Stimulated activated CD8-positive, alpha-beta memory T cell treated with anti-CD3 and anti-CD28 coated beads, Interleukin-4, amount 100 ng/mL, for 48 hours (primary cell): ENCODE results near the gene RRP12.

Source experiments
- DNase-seq: peaks from one replicate; pipeline ENCODE4 v3.0.0-alpha.2; 2020

The RRP12 gene

DNA sequence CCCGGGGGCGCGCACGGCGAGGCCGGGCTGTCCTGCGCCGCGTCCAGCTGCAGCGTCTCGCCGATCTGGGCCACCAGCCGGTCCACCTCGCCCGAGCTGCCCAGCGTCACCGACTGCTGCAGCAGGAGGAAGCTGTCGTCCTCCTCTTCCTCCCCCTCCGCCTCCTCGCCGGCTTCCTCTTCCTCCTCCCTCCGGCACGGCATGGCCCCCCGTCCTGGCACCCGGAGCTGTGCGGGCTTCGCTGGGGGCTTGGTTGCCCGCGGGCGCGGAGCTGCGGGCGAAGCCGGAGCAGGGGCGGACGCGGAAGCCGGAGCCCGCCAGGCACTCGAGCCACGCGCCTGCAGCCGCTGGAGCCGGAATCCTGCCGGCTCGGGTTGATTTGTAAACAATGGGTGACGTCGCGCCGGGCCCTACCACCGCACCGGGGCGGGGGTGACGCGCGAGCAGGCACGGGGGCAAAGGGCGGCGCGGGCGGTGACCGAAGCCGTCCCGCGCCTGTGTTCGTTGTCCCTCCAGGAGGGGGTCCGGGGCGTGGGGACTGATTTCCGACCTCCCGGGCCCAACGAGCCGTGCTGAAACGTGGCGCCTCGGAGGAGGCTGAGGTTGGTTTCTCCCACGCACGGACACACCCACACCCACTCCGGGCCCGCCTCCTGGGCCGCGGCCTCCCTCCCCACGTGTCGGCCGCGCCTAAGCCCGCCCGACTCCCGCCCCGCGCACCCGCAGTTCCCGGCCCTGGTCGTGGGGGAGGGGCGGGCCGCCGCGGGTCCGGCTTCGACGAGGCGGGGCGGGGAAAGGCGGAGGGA is 66.6 kb downstream of the RRP12 start, which contains the start of gene FRAT2:
Gene FRAT2 (minus strand): TSS at position 360 of the 806 bp plus-strand sequence. CDS start 157 bp downstream, at position 203.
- DNase-seq, result peak; percentile 88

DNA sequence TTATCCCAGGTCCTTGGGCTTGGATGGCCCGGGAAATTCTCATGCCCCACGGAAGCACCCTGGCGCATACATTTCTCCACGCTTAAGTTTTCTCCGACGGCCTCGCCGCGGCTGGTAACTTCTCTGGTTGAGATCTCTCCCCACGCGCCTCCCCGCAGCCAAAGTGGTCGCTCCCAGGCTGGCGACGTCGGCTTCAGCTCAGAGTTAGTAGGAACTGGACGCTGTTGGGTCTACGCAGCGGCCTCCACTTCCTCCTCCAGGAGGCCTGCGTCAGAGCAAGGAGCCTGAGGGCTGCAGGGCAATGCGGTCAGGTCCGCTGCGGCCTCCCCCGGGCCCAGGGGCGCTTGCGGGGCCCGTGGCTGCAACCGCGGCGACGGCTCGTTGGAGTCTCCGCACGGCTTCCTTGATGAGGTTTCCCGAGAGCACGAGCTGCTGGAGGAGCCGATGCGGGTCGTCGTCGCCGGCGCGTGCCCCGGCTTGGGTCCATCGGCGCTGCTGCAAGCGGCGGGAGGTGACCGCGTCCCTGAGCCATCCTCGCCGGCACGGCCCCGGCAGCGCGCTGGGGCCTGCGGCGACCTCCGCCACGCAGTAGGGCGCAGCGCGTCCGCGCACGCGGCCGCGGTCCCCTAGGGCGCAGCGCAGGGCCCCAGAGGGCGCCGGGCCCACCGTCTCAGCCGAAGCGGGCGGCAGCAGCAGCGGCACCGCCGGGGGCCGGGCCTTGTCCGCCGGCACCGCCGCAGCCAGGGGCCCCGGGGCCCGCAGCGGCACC is 67.4 kb downstream of the RRP12 start:
- DNase-seq, result peak; percentile 64

DNA sequence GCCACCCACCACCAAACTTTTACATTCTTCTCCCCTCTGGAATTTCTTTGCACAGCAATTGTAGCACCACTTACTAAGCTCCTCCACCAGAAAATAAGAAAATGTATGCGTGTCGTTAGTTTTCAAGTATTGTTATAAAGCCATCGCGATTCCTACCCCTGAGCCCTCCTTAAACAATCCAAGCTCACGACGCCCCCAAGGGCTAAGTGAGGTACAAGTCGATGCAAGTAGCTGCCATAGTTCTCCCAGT is 67.9 kb downstream of the RRP12 start:
- DNase-seq, result no peak

DNA sequence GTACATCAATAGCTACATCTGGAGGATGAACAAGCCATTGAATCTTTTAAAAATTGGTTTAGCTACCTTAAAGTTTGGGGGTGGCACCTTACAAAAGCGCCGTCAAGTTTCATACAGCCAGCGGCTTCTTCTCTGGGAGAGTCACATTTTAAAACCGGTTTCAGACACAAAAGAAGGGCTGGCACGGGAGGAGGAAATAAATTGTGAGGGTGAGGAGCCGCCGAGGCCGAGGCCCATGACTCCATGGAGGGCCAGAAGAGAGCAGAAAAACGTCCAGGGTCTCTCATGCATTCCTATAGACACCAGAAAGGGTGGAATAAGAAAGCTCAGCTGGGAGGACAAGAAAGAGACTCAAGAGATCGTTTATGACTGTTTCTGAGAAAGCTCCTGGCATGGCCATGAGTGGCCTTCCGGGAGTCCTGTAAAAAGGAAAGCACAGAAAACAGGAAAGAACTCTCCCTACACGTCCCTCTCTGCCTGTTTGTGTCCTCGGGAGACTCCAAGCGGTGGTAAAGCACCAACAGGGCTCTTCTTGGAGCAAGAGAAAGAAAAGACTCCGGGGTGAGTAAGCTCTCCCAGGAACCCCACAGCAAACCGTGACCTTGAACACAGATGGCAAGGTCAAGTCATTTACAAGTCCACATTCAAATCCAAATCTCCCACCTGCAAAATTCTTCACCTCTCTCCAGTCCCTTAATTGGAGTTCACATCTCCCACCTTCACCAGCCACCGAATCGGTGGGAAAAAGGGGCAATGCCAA is 68.4 kb downstream of the RRP12 start:
- DNase-seq, result no peak

DNA sequence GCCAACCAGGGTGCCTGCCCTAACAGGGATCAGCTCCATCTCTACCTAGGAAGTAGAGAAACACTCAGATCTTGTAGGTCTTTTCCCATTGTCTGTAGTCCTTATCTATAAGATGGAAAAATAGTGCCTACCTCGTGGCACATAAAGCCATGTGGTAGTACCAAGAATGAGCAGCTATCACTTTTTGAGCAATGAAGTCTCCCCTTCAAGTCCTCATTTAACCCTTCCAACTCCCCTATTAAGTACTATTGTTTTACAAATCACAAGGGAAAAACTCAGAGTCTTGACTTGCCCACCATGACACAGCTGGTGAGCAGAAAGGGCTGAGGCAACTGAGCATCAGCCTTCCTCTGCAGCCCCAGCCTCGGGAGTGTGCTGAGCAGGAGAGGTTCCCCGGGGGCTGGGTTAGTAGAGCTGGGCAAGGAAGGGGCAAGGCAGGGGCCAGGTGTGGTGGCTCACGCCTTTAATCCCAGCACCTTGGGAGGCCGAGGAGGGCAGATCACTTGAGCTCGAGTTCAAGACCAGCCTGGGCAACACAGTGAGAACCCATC is 69.9 kb downstream of the RRP12 start:
- DNase-seq, result no peak

DNA sequence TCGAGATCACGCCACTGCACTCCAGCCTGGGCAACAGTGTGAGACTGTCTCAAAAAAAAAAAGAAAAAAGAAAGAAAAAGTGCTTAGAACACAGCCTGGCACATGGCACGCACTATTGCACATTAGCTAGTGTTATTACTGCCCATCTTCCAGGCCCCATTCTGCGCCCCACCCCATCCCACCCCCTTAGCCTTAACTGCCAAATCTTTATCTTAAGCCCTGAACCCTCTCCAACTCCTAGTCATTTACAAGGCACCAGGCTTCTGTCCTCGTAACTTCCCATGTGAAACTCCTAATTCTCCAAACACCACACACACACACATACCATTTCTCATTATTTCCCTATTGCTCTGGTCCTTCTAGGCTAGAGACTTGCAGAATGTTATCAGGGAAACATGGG is 71.4 kb downstream of the RRP12 start:
- DNase-seq, result no peak

DNA sequence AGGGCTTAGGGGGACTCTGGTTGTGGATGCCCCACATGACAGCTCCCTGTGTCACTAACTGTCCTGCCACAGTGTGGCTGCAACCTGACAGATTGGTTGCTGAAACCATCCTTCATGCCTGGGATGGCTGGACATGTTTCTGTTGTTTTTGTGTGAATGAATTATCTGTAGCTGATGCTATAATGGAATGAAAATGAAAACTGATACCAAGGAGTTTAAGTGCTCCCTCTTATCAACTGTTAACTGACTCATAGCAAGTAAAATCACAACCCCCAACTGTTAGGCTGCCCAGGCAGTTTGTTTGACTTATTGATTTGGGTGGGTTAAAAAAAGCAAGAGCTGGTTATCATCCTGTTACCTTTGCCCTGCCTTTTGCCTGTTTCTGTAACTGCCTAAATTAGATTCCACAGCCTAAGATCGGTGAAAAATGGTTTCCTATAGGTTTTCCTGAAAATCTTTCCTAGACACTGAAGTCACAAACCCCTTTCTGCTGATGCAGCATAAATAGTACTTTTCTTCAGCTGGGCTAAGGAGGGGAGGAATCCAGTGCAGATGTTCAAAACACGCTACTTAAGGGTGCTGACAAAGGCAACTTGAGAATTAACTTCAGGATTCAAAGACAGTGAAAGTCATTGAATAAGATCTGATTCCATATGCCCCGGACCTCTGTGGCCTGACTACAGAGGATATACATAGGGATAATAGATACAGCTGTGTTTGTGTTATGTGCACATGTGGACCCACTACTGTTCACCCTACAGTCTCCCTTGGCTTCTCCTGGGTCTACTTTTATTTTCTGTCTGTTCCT is 72.3 kb downstream of the RRP12 start:
- DNase-seq, result peak; percentile 33

DNA sequence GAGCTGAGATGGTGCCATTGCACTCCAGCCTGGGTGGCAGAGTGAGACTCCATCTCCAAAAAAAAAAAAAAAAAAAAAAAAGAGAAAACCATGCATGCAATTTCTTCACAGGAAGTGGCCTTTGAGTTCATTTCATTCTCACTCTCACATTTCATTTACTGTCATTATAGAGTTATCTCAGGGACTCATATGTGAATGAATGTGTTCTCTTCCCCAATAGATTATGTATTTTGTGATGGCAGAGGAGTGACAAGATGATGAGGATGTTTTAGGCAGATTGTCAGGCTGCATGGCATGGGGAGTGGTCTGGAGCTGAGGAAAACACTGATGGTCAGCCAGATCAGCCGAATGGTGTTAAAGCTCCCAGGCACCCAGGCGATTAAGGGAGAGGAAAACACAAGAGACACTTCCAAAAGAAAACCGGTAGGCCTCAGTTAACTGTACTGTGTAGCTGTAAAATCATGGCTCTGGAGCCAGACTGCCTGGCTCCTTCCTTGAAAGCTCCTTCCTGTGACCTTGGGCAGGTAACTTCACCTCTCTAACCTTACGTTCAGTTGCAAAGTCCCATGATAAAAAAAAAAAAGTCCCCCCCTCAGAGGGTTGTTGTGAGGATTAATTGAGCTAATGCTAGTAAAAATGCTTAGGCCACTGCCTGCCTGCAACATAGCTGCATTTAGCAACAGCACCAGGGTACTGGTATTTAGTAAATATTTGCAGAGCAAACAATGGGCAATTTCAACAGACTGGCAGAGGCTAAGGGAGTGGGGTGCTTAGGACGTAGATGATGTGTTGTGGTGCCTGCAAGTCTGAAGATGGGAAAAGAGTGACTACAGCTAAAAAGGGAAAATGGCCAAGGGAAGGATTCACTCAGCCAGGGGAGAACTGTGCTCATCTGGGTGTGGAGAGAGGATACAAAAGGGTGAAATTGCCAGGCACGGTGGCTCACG is 73.5 kb downstream of the RRP12 start:
- no peak for DNase-seq

DNA sequence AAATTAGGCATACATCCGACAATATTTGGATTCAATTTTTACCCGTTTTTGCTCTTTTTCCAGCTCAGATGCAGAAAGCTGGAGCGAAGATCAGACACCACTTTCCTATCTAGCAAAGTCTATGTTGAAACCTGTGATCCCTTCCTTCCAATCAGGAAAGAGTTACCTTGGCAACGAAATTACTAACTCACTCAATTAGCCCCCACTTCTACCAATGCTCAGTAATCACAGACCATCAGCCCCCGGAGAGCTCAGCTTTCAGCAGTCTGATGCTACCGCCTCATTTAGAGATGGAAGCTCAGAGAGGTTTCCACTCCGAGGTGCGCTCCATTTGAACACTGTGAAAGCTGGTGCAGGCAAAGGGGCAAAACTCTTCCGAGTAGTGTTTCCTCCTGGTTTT is 75.4 kb downstream of the RRP12 start:
- DNase-seq, result no peak

DNA sequence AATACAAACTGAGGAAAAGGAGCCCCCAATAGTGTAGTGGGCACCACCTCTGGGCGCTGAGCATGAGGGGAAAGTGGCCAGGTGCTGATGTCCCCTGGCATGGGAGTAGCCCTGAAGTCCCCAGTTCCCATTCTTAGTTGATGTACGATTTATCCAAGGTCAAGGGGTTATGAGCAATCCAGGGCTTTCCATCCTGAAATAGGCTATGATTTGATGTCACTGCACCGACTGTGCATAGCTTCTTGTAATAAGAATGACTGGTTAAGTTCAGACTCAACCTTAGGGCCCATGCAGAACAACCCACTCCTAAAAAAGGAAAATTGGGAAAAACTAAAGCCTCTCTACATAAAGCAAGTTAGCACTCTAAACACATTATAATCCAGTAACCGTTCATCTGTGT is 77.6 kb downstream of the RRP12 start:
- DNase-seq, result no peak

DNA sequence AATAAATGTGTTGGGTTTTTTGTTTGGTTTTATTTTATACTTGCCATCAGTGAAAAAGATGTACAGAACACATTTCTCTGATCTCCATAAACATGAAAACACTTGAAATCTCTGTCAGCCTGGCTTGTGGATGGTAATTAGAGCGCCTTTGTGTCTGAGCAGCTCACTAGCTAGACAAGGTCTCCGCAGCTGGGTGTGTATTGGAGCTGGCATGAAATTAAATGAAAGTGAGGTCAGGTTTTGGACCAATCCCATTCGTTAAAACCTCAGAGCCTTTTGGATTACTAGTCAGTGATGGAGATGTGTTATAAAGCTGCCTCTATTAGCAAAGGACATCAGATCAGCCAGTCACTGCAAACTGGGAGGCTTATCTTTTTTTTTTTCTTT is 79.3 kb downstream of the RRP12 start:
- DNase-seq, result no peak

DNA sequence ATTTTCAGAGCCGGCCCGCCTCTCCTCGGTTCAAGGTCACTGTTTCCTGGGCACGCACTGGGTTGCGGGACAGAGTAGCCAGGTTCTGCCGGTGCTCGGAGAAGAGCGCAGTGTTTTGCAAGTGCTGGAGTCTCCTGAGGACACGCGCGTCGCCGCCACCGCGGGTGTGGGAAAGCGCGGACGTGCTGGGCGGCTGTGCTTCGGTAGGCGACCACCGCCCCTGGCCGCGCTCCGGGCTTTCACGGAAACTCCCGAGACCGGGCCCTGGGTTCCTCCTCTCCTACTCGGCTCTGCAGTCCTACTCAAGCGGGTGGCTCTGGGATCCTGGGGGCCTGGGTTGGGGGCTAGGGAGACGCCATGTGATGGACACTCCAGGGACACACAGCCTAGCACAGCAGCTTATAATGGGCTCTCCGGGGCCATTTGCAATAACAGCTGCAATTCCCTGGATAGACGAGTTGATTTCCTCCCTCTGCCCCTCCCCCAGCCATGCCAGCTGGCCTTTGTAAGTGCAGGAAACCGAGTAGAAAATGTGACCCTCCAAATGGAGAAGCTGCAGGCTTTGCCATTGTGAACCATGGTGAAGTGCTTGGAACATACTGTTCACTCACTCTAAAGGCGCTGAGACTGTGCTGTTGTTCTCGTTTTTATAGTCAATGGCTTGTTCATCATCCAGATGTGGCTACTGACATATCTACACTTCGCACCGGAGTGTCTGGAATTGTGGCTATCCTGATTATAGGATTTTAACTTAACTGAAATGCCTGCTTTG is 79.9 kb downstream of the RRP12 start:
- peak; percentile 36 for DNase-seq

DNA sequence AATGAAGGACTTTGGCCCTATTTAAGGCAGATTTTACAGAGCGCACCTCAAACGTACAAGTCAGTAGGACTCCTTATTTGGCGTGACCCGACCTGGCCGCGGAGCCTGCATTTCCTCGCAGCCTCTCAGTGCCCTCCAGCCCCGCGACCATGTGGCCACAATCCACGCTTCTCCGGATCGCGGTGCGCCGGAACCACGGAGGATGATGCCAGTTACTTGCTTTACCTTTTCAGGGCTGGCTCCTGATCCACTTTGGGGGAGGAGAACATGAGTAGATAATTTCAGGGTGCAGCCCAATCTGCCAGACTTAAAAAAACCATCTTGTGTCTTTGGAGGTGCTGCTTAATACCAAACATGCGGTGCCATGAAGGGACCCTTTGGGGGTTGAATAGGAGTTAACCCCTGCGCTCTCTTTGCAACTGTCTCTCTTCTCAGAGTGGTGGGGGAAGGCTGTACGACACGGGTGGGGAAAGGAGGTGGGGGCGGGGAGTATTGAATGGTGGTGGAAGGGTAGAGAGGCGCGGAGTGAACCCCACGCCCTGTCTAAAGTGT is 80.6 kb downstream of the RRP12 start:
- DNase-seq, result peak; percentile 59

DNA sequence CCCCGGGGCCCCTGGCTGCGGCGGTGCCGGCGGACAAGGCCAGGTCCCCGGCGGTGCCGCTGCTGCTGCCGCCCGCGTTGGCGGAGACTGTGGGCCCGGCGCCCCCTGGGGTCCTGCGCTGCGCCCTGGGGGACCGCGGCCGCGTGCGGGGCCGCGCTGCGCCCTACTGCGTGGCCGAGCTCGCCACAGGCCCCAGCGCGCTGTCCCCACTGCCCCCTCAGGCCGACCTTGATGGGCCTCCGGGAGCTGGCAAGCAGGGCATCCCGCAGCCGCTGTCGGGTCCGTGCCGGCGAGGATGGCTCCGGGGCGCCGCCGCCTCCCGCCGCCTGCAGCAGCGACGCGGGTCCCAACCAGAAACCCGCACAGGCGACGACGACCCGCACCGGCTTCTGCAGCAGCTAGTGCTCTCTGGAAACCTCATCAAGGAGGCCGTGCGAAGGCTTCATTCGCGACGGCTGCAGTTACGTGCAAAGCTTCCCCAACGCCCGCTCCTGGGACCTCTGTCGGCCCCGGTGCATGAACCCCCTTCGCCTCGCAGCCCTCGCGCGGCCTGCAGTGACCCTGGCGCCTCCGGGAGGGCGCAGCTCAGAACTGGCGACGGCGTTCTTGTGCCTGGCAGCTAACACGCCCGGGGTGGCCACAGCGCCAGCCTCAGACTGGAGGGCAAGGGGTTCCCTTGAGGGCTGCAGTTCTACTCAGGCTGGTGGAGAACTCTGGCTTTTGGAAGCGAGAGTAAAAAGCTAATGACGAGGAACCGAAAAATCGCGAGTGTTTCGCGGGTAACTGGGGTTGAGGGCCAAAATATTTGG is 81.3 kb downstream of the RRP12 start:
- peak; percentile 80 for DNase-seq

DNA sequence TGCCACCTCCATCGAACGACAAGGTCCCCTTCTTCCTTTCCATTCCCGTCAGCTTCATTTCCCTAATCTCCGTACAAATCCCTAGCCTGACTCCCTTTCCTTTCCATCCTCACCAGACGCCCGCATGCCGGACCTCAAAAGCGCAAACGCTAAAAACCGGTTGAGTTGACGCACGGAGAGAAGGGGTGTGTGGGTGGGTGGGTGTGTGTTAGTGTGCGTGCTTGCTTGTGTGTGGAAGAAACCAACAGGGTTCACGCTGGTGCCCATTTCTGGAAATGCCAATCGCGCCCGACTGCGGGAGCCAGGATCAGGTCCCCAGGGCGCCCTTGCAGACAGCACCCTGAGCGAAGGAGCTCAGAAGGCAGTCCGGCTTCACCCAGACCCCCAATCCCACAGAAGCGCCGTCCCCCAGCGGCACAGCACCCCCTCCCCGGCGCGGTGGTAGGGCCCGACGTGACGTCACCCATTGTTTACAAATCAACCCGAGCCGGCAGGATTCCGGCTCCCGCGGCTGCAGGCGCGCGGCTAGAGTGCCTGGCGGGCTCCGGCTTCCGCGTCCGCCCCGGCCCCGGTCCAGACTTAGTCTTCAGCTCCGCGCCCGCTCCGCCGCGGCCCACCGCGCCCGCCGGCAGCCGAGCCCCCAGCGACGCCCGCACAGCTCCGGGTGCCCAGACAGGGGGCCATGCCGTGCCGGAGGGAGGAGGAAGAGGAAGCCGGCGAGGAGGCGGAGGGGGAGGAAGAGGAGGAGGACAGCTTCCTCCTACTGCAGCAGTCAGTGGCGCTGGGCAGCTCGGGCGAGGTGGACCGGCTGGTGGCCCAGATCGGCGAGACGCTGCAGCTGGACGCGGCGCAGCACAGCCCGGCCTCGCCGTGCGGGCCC is 82.1 kb downstream of the RRP12 start, which contains the start of gene FRAT1:
Gene FRAT1 (plus strand): TSS at position 500 of the 880 bp plus-strand sequence. CDS start 183 bp downstream, at position 683.
- peak; percentile 94 for DNase-seq

DNA sequence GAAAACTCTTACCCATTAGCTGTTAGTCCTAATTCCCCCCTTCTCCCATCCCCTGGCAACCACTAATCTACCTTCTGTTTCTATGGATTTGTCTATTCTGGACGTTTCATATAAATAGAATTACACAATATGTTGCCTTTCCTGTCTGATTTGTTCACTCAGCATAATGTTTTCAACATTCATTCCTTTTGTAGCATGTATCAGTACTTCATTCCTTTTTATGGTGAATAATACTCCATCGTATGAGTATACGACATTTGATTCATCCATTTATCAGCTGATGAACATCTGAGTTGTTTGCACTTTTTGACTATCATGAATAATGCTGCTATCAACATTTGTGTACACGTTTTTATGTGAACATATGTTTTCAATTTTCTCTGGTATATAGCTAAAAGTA is 86.5 kb downstream of the RRP12 start:
- no peak for DNase-seq

DNA sequence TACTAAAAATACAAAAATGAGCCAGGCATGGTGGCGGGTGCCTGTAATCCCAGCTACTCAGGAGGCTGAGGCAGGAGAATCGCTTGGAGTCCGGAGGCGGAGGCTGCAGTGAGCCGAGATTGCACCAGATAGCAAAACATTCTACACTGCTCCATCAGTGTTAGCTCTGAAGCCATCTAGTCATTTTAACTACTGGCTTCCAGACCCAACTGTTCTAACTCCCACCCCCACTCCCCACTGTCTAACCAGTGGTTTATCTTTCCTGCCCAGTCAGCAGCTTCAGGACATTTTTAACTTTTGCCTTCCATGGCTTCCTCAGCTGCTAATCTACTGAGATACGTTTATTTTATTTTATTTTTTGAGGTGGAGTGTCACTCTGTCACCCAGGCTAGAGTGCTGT is 88.2 kb downstream of the RRP12 start:
- no peak for DNase-seq

DNA sequence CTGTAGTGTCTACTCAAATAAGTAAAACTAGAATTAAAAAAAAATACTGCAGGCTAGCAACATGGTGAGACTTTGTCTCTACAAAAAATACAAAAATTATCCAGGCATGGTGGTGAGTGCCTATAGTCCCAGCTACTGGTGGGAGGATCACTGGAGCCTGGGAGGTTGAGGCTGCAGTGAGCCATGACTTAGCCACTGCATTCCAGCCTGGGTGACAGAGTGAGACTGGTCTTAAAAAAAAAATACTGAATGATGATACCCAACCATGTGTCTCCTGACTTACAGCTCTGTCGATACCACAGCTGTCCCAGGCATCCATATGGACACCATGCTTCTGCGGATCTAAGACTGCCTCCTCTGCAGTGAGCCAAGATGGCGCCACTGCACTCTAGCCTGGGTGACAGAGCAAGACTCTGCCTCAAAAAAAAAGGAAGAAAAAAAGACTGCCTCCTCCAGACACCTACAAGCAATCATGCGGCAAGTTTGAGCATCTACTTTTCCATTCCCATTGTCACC is 90.0 kb downstream of the RRP12 start:
- no peak for DNase-seq
